ENCODE measurements around the gene MOCS1. TPM values are rescaled to one million over a fixed set of nuclear protein-coding genes. Genes with fewer than 3 reads are reported as not detected.

Gene MOCS1
- total RNA-seq, 4 donors from 2014 or later, result 23.4 to 39.8 (median 33.1) TPM

DNA sequence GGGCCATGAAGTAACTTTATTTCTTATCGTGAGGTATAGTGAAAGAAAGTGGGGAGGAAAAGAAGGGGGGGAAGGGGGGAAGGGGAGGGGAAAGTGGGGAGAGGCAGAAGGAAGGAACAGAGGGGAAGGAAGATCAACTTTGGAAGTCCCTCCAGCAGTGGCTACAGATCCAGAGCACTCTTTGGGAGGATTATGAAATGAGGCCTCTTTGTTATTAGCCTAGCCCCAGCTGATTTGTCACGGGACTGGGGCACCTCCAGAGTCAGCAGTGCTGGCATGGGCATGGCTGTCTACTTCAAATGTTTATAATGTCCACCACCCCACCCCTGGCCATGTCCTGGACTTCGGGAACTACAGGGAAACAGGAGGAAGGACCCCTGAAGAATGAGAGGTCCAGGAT lies 7.6 kb downstream of the MOCS1 start:
- 79 to 85% methylated on average over 3 of the region's 3 CpGs for WGBS, 2 donors
- H3K4me1 ChIP-seq, result peaks cover 23 to 67% of the 10 kb centered on the region in 2 donors
- H3K36me3 ChIP-seq, result peaks cover 9 to 11% of the 10 kb centered on the region in 2 donors
- intact Hi-C loops (cut with DNase I), result no loop called here
- H3K4me3 ChIP-seq (replicated peaks in 1 of 3), result no peak overlapping the region
- H3K27ac ChIP-seq, result peak overlapping the region in 2 of 3 donors; percentile 41 to 69
- DNase-seq, result no peak
- H3K27me3 ChIP-seq, result no peaks in the 10 kb centered on the region
- TF ChIP-seq, protein P1, sequence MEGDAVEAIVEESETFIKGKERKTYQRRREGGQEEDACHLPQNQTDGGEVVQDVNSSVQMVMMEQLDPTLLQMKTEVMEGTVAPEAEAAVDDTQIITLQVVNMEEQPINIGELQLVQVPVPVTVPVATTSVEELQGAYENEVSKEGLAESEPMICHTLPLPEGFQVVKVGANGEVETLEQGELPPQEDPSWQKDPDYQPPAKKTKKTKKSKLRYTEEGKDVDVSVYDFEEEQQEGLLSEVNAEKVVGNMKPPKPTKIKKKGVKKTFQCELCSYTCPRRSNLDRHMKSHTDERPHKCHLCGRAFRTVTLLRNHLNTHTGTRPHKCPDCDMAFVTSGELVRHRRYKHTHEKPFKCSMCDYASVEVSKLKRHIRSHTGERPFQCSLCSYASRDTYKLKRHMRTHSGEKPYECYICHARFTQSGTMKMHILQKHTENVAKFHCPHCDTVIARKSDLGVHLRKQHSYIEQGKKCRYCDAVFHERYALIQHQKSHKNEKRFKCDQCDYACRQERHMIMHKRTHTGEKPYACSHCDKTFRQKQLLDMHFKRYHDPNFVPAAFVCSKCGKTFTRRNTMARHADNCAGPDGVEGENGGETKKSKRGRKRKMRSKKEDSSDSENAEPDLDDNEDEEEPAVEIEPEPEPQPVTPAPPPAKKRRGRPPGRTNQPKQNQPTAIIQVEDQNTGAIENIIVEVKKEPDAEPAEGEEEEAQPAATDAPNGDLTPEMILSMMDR (IDR thresholded peaks at IDR 0.05), result no peak
- TF ChIP-seq POLR2A (IDR thresholded peaks at IDR 0.05), result no peak
- no peaks in the 10 kb centered on the region for H3K9me3 ChIP-seq

DNA sequence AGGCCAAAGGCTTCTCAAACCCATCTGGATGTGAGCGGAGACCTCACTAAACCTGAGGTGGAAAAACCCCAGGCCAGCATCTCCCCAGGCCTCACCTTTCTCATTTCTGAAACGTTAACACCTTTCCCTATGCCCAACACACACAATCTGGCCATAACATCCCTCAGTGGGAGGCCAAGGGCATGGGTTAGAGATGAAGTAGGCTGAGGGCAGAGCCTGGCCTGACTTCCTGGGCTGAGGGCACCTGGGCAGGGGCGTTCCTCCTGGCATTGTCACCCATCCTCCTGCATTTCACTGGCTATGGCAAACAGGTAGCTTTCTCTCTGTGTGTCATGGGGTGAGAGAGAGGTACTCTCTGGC lies 8.4 kb downstream of the MOCS1 start:
- no peak for TF ChIP-seq POLR2A (IDR thresholded peaks at IDR 0.05)
- TF ChIP-seq, protein P1 (IDR thresholded peaks at IDR 0.05), result no peak
- Histone ChIP-seq H3K27me3 (no peaks in the 10 kb centered on the region), H3K9me3 (no peaks in the 10 kb centered on the region), H3K36me3 (peaks cover 9 to 11% of the 10 kb centered on the region in 2 donors), H3K4me3 (replicated peaks in 1 of 3) (no peak overlapping the region), H3K4me1 (peaks cover 21 to 62% of the 10 kb centered on the region in 2 donors), H3K27ac (no peak overlapping the region)
- intact Hi-C loops (cut with DNase I), result no loop called here
- 79 to 82% methylated on average over 2 to 3 of the region's 3 CpGs for WGBS, 2 donors
- DNase-seq, result no peak

DNA sequence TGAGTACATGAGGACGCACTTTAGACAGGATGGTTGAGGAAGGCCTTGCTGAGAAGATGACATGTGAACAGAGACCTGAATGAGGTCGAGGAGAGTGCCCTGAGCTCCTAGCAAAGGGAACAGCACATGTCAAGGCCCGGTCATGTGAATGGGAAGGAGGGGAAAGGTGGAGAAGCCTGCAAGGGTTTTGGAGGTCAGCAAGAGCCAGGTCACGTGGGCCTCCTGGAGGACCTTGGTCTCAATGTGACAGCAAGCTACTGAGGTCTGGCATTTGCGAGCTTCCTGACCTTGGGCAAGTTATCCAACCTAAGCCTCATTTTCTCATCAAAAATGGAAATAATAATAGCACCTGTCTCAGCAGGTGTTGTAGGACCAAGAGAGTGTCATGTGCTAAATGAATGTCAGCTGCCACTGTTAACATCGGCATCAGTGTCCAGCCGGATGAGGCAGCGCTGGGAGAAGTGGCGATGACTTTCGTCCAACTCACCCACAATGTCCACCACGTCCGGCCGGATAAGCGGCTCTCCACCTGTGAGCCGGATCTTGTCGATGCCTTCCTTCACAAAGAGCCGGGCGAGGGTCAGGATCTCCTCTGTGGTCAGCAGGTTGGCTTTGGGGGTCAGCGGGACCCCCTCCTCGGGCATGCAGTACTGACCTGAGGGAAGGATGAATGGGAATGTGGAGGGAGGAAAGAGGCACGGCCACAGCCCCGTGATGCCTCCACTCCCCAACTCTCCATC lies 8.9 kb downstream of the MOCS1 start:
- peaks cover 9 to 11% of the 10 kb centered on the region in 2 donors for H3K36me3 ChIP-seq
- intact Hi-C loops (cut with DNase I), result no loop called here

DNA sequence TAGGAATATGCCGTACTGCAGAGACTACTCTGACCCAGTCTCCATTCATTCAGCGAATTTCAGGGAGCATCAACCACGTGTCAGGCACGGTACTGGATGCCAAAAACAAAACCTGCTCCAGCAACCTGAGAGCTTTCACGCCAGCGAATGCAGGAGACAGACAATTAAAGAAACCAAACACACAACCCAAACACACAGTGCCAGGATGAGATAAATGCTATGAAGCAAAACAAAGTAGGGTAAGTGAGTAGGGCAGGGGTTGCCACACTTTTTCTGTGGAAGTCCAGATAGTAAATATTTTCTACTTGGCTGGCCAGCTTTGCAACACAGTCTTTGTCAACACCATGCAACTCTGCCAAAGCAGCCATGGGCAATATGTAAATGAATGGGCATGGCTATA lies 10.0 kb downstream of the MOCS1 start:
- TF ChIP-seq POLR2A (IDR thresholded peaks at IDR 0.05), result no peak
- TF ChIP-seq, protein P1 (IDR thresholded peaks at IDR 0.05), result no peak
- WGBS, 2 donors, result 43 to 52% methylated on average over 6 of the region's 6 CpGs
- peaks cover 9 to 11% of the 10 kb centered on the region in 2 donors for H3K36me3 ChIP-seq
- intact Hi-C loops (cut with DNase I), result no loop called here
- H3K4me3 ChIP-seq (replicated peaks in 1 of 3), result no peak overlapping the region
- DNase-seq, result peak; percentile 26 to 58
- no peaks in the 10 kb centered on the region for H3K9me3 ChIP-seq
- H3K27me3 ChIP-seq, result no peaks in the 10 kb centered on the region
- H3K4me1 ChIP-seq, result peaks cover 21 to 50% of the 10 kb centered on the region in 2 donors
- H3K27ac ChIP-seq, result peak overlapping the region in 1 of 3 donors; percentile 74

More for the DNA sequence above, 8.9 kb downstream of the MOCS1 start:
- Histone ChIP-seq H3K27me3 (no peaks in the 10 kb centered on the region), H3K4me3 (replicated peaks in 1 of 3) (no peak overlapping the region), H3K9me3 (no peaks in the 10 kb centered on the region), H3K4me1 (peaks cover 21 to 57% of the 10 kb centered on the region in 2 donors), H3K27ac (no peak overlapping the region)
- no peak for DNase-seq
- TF ChIP-seq, protein P1 (IDR thresholded peaks at IDR 0.05), result no peak
- no peak for TF ChIP-seq POLR2A (IDR thresholded peaks at IDR 0.05)
- WGBS, 2 donors, result 94 to 96% methylated on average over 22 of the region's 22 CpGs

DNA sequence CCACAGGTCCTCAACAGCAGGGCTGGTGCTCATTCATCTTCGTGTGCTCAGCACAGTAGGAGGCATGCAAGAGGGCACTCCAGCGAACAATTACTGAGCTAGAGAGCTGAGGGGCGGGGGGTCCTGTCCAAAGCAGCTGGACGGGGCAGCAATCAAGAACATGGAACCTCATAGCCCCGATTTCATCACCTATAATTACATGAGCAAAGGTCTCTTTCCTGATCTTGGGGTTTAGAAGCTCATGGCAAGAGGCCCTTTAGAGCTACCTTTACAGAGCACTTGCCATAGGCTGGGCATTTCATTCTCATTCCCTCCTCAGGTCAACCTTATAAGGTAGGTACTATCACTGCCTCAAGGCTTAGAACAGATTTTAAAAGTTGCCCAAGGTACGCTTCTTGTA lies 10.4 kb downstream of the MOCS1 start:
- peak overlapping the region; percentile 38 to 74 (median 59) for H3K27ac ChIP-seq

More for the DNA sequence above, 10.4 kb downstream of the MOCS1 start:
- no peak for DNase-seq
- Histone ChIP-seq H3K4me3 (replicated peaks in 1 of 3) (no peak overlapping the region), H3K36me3 (peaks cover 9 to 11% of the 10 kb centered on the region in 2 donors), H3K9me3 (no peaks in the 10 kb centered on the region), H3K4me1 (peaks cover 21 to 47% of the 10 kb centered on the region in 2 donors), H3K27me3 (no peaks in the 10 kb centered on the region)
- 56 to 74% methylated on average over 6 of the region's 6 CpGs for WGBS, 2 donors
- TF ChIP-seq, protein P1 (IDR thresholded peaks at IDR 0.05), result no peak
- TF ChIP-seq POLR2A (IDR thresholded peaks at IDR 0.05), result no peak
- intact Hi-C loops (cut with DNase I), result no loop called here

Measured in thyroid gland (tissue), 4 donors.